ENCODE results near the gene MED12L.

The MED12L gene

DNA sequence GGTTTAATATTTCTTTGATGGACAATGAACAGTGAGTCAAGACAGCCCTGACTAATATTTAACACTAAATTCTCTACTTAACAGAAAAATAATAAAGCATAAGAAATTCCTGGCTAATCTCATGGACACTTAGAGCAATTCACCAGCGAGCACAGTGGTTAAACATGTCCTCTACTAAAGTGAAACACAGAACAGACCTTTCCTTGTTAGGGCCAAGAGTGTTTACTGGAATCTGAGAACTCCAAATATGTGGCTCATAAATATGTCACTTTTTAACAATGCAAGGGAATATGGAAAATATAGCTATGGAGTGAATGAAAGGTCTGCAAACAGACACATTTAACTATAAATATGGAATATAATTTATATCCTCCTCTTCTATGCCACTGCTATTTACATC lies 394.0 kb downstream of the MED12L start:
- H3K4me1 ChIP-seq (ENCODE audit: control insufficient read depth, insufficient read depth, low read length) = no peaks in the 10 kb centered on the region
- H3K36me3 ChIP-seq (ENCODE audit: control insufficient read depth in 2 of 2, insufficient read depth in 1 of 2, low read length in 2 of 2) = no peaks in the 10 kb centered on the region
- TF ChIP-seq ZNF747 (tag by site-specific recombination; IDR thresholded peaks at IDR 0.05) = no peak
- TF ChIP-seq ZFHX2 (tag by site-specific recombination; conservative IDR thresholded peaks at IDR 0.05) = no peak
- TF ChIP-seq, protein P1, sequence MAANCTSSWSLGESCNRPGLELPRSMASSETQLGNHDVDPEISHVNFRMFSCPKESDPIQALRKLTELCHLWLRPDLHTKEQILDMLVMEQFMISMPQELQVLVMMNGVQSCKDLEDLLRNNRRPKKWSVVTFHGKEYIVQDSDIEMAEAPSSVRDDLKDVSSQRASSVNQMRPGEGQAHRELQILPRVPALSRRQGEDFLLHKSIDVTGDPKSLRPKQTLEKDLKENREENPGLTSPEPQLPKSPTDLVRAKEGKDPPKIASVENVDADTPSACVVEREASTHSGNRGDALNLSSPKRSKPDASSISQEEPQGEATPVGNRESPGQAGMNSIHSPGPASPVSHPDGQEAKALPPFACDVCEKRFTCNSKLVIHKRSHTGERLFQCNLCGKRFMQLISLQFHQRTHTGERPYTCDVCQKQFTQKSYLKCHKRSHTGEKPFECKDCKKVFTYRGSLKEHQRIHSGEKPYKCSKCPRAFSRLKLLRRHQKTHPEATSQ (tag by site-specific recombination; IDR thresholded peaks at IDR 0.05) = no peak
- no peak for TF ChIP-seq ZNF19 (tag by site-specific recombination; IDR thresholded peaks at IDR 0.05; ENCODE audit: low read depth)
- TF ChIP-seq ZNF785 (tag by site-specific recombination; IDR thresholded peaks at IDR 0.05) = no peak
- TF ChIP-seq ZNF292 (tag by site-specific recombination; IDR thresholded peaks at IDR 0.05; ENCODE audit: borderline replicate concordance, low read depth) = no peak
- TF ChIP-seq ZNF335 (tag by site-specific recombination; conservative IDR thresholded peaks at IDR 0.05) = no peak
- TF ChIP-seq ZNF391 (tag by site-specific recombination; IDR thresholded peaks at IDR 0.05; ENCODE audit: borderline replicate concordance, low read depth) = no peak
- TF ChIP-seq SCRT1 (tag by site-specific recombination; IDR thresholded peaks at IDR 0.05; ENCODE audit: borderline replicate concordance) = no peak
- TF ChIP-seq IKZF3 (tag by site-specific recombination; IDR thresholded peaks at IDR 0.05) = no peak
- TF ChIP-seq ZNF214 (tag by site-specific recombination; IDR thresholded peaks at IDR 0.05; ENCODE audit: borderline replicate concordance) = no peak
- TF ChIP-seq ZNF138 (tag by site-specific recombination; IDR thresholded peaks at IDR 0.05; ENCODE audit: borderline replicate concordance) = no peak
- TF ChIP-seq, protein P2, sequence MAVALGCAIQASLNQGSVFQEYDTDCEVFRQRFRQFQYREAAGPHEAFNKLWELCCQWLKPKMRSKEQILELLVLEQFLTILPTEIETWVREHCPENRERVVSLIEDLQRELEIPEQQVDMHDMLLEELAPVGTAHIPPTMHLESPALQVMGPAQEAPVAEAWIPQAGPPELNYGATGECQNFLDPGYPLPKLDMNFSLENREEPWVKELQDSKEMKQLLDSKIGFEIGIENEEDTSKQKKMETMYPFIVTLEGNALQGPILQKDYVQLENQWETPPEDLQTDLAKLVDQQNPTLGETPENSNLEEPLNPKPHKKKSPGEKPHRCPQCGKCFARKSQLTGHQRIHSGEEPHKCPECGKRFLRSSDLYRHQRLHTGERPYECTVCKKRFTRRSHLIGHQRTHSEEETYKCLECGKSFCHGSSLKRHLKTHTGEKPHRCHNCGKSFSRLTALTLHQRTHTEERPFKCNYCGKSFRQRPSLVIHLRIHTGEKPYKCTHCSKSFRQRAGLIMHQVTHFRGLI (tag by site-specific recombination; IDR thresholded peaks at IDR 0.05) = no peak
- TF ChIP-seq ZNF221 (tag by site-specific recombination; IDR thresholded peaks at IDR 0.05; ENCODE audit: borderline replicate concordance) = no peak
- no peak overlapping the region for H3K4me3 ChIP-seq (ENCODE audit: low read depth, low read length)
- H3K9me3 ChIP-seq (ENCODE audit: control insufficient read depth, insufficient read depth, low read depth, low read length) = no peaks in the 10 kb centered on the region
- ChIA-PET POLR2A (no interaction called here), CTCF (interaction anchor here (2.7 kb wide), 1 partner anchor 11 kb away, joined by 9 read pairs; no protein-coding TSS in a partner anchor)
- H3K27ac ChIP-seq (ENCODE audit: extremely low read depth, low read depth, low read length) = no peak overlapping the region

DNA sequence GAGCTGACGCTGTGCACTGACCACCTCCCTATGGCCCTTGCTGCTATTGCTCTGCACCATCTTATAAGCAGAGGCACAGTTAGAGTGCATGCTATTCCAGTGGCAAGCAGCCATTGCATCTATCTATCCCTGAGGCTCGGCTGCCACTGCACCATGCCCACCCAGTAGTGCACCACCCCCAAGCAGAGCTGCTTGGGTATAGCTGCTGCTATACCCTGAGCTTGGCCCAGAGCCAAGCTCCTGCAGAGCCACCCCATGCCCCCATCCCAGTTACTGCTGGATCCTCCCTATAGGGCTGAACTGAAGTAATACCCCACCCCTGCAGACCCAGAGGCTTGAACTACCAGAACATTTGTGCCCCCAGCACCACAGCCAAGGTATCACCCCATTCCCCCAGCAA lies 395.0 kb downstream of the MED12L start:
- H3K36me3 ChIP-seq (ENCODE audit: control insufficient read depth in 2 of 2, insufficient read depth in 1 of 2, low read length in 2 of 2) = no peaks in the 10 kb centered on the region
- CTCF ChIA-PET = interaction anchor here (0.6 kb wide), 1 partner anchor 153 kb away, joined by 3 read pairs; no protein-coding TSS in a partner anchor
- TF ChIP-seq ZNF514 (tag by site-specific recombination; IDR thresholded peaks at IDR 0.05) (no peak), ZNF544 (tag by site-specific recombination; IDR thresholded peaks at IDR 0.05) (no peak), ZNF561 (tag by site-specific recombination; IDR thresholded peaks at IDR 0.05; ENCODE audit: borderline replicate concordance) (no peak), MEIS1 (CRISPR knock-in tag; IDR thresholded peaks at IDR 0.05; ENCODE audit: borderline replicate concordance) (no peak), ZXDB (tag by site-specific recombination; IDR thresholded peaks at IDR 0.05) (no peak), ZNF768 (tag by site-specific recombination; IDR thresholded peaks at IDR 0.05) (no peak), ZNF843 (tag by site-specific recombination; IDR thresholded peaks at IDR 0.05) (no peak), ZNF311 (tag by site-specific recombination; IDR thresholded peaks at IDR 0.05; ENCODE audit: borderline replicate concordance) (no peak), ZNF560 (tag by site-specific recombination; IDR thresholded peaks at IDR 0.05; ENCODE audit: borderline replicate concordance) (no peak), ZNF112 (tag by site-specific recombination; IDR thresholded peaks at IDR 0.05) (no peak), ZNF169 (tag by site-specific recombination; IDR thresholded peaks at IDR 0.05) (no peak), SETDB1 (IDR thresholded peaks at IDR 0.05; ENCODE audit: insufficient read length, low read length) (no peak), ZNF24 (tag by site-specific recombination; IDR thresholded peaks at IDR 0.05) (no peak)
- TF ChIP-seq, protein P3, sequence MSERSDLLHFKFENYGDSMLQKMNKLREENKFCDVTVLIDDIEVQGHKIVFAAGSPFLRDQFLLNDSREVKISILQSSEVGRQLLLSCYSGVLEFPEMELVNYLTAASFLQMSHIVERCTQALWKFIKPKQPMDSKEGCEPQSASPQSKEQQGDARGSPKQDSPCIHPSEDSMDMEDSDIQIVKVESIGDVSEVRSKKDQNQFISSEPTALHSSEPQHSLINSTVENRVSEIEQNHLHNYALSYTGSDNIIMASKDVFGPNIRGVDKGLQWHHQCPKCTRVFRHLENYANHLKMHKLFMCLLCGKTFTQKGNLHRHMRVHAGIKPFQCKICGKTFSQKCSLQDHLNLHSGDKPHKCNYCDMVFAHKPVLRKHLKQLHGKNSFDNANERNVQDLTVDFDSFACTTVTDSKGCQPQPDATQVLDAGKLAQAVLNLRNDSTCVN (tag by site-specific recombination; optimal IDR thresholded peaks at IDR 0.05) = no peak
- TF ChIP-seq, protein P4, sequence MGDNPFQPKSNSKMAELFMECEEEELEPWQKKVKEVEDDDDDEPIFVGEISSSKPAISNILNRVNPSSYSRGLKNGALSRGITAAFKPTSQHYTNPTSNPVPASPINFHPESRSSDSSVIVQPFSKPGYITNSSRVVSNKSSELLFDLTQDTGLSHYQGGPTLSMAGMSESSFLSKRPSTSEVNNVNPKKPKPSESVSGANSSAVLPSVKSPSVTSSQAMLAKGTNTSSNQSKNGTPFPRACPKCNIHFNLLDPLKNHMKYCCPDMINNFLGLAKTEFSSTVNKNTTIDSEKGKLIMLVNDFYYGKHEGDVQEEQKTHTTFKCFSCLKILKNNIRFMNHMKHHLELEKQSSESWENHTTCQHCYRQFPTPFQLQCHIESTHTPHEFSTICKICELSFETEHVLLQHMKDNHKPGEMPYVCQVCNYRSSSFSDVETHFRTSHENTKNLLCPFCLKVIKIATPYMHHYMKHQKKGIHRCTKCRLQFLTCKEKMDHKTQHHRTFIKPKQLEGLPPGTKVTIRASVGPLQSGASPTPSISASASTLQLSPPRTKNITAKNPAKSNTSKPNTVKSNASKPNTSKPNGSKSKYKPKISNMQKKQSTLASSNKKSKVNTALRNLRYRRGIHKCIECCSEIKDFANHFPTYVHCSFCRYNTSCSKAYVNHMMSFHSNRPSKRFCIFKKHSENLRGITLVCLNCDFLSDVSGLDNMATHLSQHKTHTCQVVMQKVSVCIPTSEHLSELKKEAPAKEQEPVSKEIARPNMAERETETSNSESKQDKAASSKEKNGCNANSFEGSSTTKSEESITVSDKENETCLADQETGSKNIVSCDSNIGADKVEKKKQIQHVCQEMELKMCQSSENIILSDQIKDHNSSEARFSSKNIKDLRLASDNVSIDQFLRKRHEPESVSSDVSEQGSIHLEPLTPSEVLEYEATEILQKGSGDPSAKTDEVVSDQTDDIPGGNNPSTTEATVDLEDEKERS (tag by site-specific recombination; IDR thresholded peaks at IDR 0.05) = no peak

More for the DNA sequence above, 395.0 kb downstream of the MED12L start:
- H3K27ac ChIP-seq (ENCODE audit: extremely low read depth, low read depth, low read length) = no peak overlapping the region
- POLR2A ChIA-PET = no interaction called here
- H3K9me3 ChIP-seq (ENCODE audit: control insufficient read depth, insufficient read depth, low read depth, low read length) = no peaks in the 10 kb centered on the region
- no peak overlapping the region for H3K4me3 ChIP-seq (ENCODE audit: low read depth, low read length)
- H3K4me1 ChIP-seq (ENCODE audit: control insufficient read depth, insufficient read depth, low read length) = no peaks in the 10 kb centered on the region

Data from HEK293 (cell line).